ENCODE data around the gene CCDC97. TPM values are rescaled to one million over a fixed set of nuclear protein-coding genes. Genes with fewer than 3 reads are reported as not detected.
"Not testable (repeated sequence)": the region's sequence is repeated elsewhere in the genome, so short reads cannot be mapped to it uniquely, and the experiment has no call there.

Gene CCDC97
- polyA plus RNA-seq, 4 donors = 30.8 to 40.1 (median 34.1) TPM

GRCh38 chr19:41356984-41357739, 47.2 kb downstream of the CCDC97 start:
- no peak for DNase-seq (ENCODE audit: low read depth in 4 of 4, low spot score in 2 of 4)

DNA sequence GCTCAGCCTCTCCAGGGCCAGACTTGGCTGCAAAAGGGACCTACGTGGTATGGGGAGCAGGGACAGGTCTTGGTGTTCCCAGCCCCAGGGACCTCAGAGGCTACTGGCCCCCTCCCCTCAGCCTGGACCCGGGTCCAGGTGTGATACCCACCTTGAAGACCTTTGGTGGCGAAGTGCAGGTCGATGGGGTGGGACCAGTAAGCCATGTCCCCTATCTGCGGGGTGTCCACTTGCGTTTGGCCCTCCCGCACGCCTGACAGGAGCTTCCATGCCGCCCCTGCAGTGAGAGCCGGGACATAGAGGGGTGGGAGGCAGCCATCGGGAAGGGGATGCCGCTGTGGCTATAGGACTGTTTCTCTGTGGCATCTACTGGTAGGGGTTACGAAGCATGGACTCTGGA, 47.8 kb downstream of the CCDC97 start:
- DNase-seq (ENCODE audit: low read depth in 4 of 4, low spot score in 2 of 4) = no peak

- DNase-seq (ENCODE audit: low read depth in 4 of 4, low spot score in 2 of 4) = no peak
Observed at GRCh38 chr19:41359741-41360140, 49.8 kb downstream of the CCDC97 start.

DNA sequence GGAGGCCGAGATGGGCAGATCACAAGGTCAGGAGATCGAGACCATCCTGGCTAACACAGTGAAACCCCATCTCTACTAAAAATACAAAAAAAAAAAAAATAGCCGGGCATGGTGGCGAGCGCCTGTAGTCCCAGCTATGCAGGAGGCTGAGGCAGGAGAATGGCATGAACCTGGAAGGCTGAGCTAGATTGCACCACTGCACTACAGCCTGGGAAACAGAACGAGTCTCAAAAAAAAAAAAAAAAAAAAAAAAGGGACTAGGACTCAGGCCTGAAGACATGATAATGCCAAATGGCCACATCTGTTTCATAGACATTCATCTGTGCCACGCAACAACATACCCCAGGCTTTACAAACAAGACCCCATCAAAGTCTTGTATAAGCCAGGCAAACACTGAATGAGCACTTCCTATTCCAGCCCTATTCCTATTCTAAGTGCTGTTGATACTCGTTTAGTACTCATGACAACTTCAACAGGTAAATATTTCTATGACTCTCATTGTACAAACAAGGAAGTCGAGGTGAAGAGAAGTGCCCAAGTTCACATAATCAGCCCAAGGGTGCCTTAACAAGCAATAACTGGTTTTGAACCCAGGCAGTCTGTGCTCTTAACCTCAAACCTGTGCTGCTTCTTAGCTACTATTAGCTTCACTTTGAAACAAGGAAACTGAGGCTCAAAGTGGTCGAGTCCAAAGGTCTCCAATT, 52.3 kb downstream of the CCDC97 start:
- no peak for DNase-seq (ENCODE audit: low read depth in 4 of 4, low spot score in 2 of 4)

DNA sequence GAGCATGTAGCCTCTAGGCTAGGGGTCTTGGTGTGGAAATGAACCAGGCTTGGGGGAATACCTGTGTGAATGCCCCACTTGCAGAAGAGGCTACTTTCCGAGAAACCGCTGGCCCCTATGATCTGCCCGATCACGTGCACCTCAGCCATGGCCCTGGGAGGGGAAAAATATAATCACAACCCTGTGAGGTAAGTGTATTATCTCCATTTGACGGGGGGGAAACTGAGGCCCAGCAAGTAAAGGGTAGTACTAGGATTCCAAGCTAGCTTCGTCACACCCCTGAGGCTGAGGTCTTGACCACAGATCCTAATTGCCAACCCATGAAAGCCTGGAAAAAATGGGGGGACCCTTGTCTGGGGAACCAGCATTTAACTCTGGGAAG, 53.4 kb downstream of the CCDC97 start:
- DNase-seq (ENCODE audit: low read depth in 4 of 4, low spot score in 2 of 4) = no peak

DNA sequence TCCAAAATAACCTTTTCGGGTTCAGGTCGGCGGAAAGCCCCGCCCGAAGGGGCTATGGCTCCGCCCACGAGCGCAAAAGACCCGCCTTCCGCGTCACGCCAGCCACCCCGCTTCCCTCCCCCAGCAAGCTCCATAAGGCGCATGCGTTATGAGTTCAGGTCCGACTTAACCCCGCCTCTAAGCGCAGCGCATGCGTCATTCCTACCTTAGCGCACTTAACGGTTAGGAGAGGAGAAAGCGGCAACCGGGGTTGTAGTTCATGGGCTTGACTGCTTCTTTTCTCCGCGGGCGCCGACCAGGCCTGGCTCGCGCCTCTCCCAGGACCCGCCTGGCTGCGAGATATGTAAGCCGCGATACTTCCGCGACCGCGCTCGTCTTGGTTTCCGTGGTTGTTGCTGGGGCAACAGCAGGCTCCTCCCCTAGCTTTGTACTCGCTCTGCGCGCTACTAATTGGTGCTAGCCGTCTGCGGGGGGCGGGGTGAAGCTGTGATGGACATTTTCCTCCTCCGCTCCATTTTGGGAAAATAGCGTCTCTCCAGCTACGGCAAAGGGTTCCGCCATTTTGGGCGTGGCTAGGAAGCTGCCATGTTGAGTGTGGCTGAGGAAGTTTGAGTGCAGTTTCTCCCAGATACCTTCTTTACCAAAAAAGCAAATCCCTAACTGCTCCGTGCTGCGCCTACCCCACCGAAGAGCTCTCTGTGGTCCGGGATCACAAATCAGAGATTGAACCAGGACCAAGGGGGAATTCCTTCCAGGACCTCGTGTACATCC, 54.0 kb downstream of the CCDC97 start, which contains the start of gene B9D2:
B9D2 (minus strand) TSS at position 397 of the 771 bp plus-strand sequence. CDS start 630 bp downstream, outside the sequence.
- DNase-seq (ENCODE audit: low read depth in 4 of 4, low spot score in 2 of 4) = peak; percentile 96 to 99 (median 98)

- no peak for DNase-seq (ENCODE audit: low read depth in 4 of 4, low spot score in 2 of 4)
Observed at GRCh38 chr19:41364524-41365391, 54.8 kb downstream of the CCDC97 start.

DNA sequence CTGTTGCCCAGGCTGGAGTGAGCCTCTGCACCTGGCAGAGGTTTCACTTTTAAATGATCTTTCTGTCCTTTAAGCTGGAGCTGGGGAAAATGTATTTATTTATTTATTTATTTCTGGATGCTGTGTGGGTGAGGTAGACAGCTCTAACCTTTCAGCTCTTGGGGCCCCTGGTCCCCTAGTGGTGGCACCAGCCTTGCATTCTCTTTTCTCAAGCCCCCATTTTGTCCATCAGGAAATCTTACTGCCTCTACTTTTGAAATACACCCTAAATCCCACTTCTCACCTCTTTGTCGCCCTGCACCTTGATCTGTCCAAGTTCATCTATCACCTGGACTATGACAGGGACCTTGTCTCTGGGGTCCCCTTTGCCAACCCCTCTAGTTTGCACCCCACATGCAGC, 56.1 kb downstream of the CCDC97 start:
- DNase-seq (ENCODE audit: low read depth in 4 of 4, low spot score in 2 of 4) = no peak

GRCh38 chr19:41367848-41368301, 57.9 kb downstream of the CCDC97 start:
- DNase-seq (ENCODE audit: low read depth in 4 of 4, low spot score in 2 of 4) = no peak

GRCh38 chr19:41369769-41370168, 59.8 kb downstream of the CCDC97 start:
- no peak for DNase-seq (ENCODE audit: low read depth in 4 of 4, low spot score in 2 of 4)

GRCh38 chr19:41371119-41371518, 61.1 kb downstream of the CCDC97 start:
- DNase-seq (ENCODE audit: low read depth in 4 of 4, low spot score in 2 of 4) = not testable (repeated sequence)

DNA sequence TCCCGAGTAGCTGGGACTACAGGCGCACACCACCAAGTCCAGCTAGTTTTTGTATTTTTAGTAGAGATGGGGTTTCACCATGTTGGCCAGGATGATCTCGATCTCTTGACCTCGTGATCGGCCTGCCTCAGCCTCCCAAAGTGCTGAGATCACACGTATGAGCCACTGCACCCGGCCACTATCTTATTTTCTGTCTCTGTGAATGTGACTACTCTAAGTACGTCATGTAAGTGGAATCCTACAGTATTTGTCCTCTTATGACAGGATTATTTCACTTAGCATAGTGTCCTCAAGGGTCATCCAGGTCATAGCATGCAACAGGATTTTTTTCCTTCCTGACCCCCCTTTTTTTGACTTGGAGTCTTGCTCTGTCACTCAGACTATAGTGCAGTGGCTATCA, 61.6 kb downstream of the CCDC97 start:
- no peak for DNase-seq (ENCODE audit: low read depth in 4 of 4, low spot score in 2 of 4)

GRCh38 chr19:41372501-41372900, 62.5 kb downstream of the CCDC97 start:
- DNase-seq (ENCODE audit: low read depth in 4 of 4, low spot score in 2 of 4) = no peak

GRCh38 chr19:41373993-41374392, 64.0 kb downstream of the CCDC97 start:
- DNase-seq (ENCODE audit: low read depth in 4 of 4, low spot score in 2 of 4) = no peak

Other genes with a start within 250 kb of the CCDC97 start
- gene CYP2A13, start 221.7 kb upstream of the CCDC97 start, polyA plus RNA-seq (ENCODE audit: insufficient read length in 4 of 4) = not detected
- under 1 TPM in 2 of 4 donors, not detected in 2; 0.21 to 0.32 TPM for gene CYP2F1, start 195.7 kb upstream of the CCDC97 start, polyA plus RNA-seq (ENCODE audit: insufficient read length in 4 of 4)
- gene CYP2S1, start 117.0 kb upstream of the CCDC97 start, polyA plus RNA-seq (ENCODE audit: insufficient read length in 4 of 4) = under 1 TPM; 0.32 to 0.52 (median 0.41) TPM
- 10 to 100 TPM; 31.7 to 34.1 (median 32.0) TPM for gene AXL, start 90.9 kb upstream of the CCDC97 start, polyA plus RNA-seq (ENCODE audit: insufficient read length in 4 of 4)
- gene HNRNPUL1, start 45.8 kb upstream of the CCDC97 start, polyA plus RNA-seq (ENCODE audit: insufficient read length in 4 of 4) = 100 to 1,000 TPM; 192 to 227 (median 205) TPM
- 10 to 100 TPM; 25.6 to 33.4 (median 30.1) TPM for gene TGFB1, start 43.8 kb downstream of the CCDC97 start, polyA plus RNA-seq (ENCODE audit: insufficient read length in 4 of 4)
- 10 to 100 TPM in 1 of 4 donors, 1 to 10 TPM in 3; 6.7 to 11.4 (median 9.1) TPM for gene B9D2, start 54.0 kb downstream of the CCDC97 start, polyA plus RNA-seq (ENCODE audit: insufficient read length in 4 of 4)
- gene TMEM91, start 66.4 kb downstream of the CCDC97 start, polyA plus RNA-seq (ENCODE audit: insufficient read length in 4 of 4) = 10 to 100 TPM in 3 of 4 donors, 1 to 10 TPM in 1; 7.7 to 30.2 (median 18.2) TPM
- 10 to 100 TPM; 16.1 to 23.4 (median 19.3) TPM for gene EXOSC5, start 87.2 kb downstream of the CCDC97 start, polyA plus RNA-seq (ENCODE audit: insufficient read length in 4 of 4)
- 10 to 100 TPM; 32.9 to 60.7 (median 48.0) TPM for gene BCKDHA, start 87.6 kb downstream of the CCDC97 start, polyA plus RNA-seq (ENCODE audit: insufficient read length in 4 of 4)
- 1 to 10 TPM; 2.9 to 6.7 (median 4.6) TPM for gene B3GNT8, start 117.2 kb downstream of the CCDC97 start, polyA plus RNA-seq (ENCODE audit: insufficient read length in 4 of 4)
- 10 to 100 TPM; 55.6 to 66.6 (median 62.1) TPM for gene DMAC2, start 129.7 kb downstream of the CCDC97 start, polyA plus RNA-seq (ENCODE audit: insufficient read length in 4 of 4)
- gene ERICH4, start 133.0 kb downstream of the CCDC97 start, polyA plus RNA-seq (ENCODE audit: insufficient read length in 4 of 4) = 1 to 10 TPM; 1.4 to 6.8 (median 5.6) TPM

Data from left renal cortex interstitium (tissue), 4 donors.